HG03521 (cell line): ENCODE measurements around the gene SMIM14.
"Not testable (repeated sequence)": the region's sequence is repeated elsewhere in the genome, so short reads cannot be mapped to it uniquely, and the experiment has no call there.

Experiments
- ATAC-seq: cut with Tn5 transposase; IDR thresholded peaks from one replicate; pipeline ENCODE4 v1.9.1; 2021; ENCODE audit warnings: mild to moderate bottlenecking, moderate library complexity; ENCODE audit not compliant: unreplicated experiment

Gene SMIM14

GRCh38 chr4:39648213-39648612, 9.5 kb upstream of the SMIM14 start:
- ATAC-seq: no peak

- no peak for ATAC-seq
These were observed 4.4 kb upstream of the SMIM14 start for GRCh38 chr4:39642885-39643552.

- no peak for ATAC-seq
These were observed 2.8 kb upstream of the SMIM14 start for GRCh38 chr4:39641451-39641850.

GRCh38 chr4:39637586-39638353, 895 bp downstream of the SMIM14 start:
- ATAC-seq: no peak

- ATAC-seq: no peak
These were observed 1.5 kb downstream of the SMIM14 start for GRCh38 chr4:39637221-39637585.

GRCh38 chr4:39636531-39637184, 2.0 kb downstream of the SMIM14 start:
- ATAC-seq: no peak

GRCh38 chr4:39635023-39635422, 3.6 kb downstream of the SMIM14 start:
- ATAC-seq: no peak

- ATAC-seq: peak; percentile 40
These were observed 7.0 kb downstream of the SMIM14 start for GRCh38 chr4:39631700-39632079.

- no peak for ATAC-seq
These were observed 11.3 kb downstream of the SMIM14 start for GRCh38 chr4:39627413-39627812.

GRCh38 chr4:39626913-39627312, 11.8 kb downstream of the SMIM14 start:
- no peak for ATAC-seq

GRCh38 chr4:39626261-39626660, 12.4 kb downstream of the SMIM14 start:
- peak; percentile 60 for ATAC-seq

- no peak for ATAC-seq
These were observed 17.1 kb downstream of the SMIM14 start for GRCh38 chr4:39621582-39621981.

GRCh38 chr4:39620551-39621313, 17.9 kb downstream of the SMIM14 start:
- ATAC-seq: no peak

- ATAC-seq: no peak
These were observed 21.1 kb downstream of the SMIM14 start for GRCh38 chr4:39617534-39617933.

- no peak for ATAC-seq
These were observed 22.0 kb downstream of the SMIM14 start for GRCh38 chr4:39616651-39617050.

GRCh38 chr4:39616112-39616511, 22.6 kb downstream of the SMIM14 start:
- ATAC-seq: not testable (repeated sequence)

- no peak for ATAC-seq
These were observed 24.0 kb downstream of the SMIM14 start for GRCh38 chr4:39614487-39615162.

- peak; percentile 40 for ATAC-seq
These were observed 25.5 kb downstream of the SMIM14 start for GRCh38 chr4:39613093-39613656.

- ATAC-seq: peak; percentile 90
These were observed 29.2 kb downstream of the SMIM14 start for GRCh38 chr4:39609454-39609931.

GRCh38 chr4:39608451-39608850, 30.2 kb downstream of the SMIM14 start:
- ATAC-seq: no peak
